HG03575 (cell line): ENCODE results near the gene DSP.

Experiments used
- ATAC-seq: cut with Tn5 transposase; IDR thresholded peaks from one replicate; pipeline ENCODE4 v1.9.1; 2021; ENCODE audit not compliant: unreplicated experiment, insufficient number of reproducible peaks, low FRiP score; ENCODE audit errors: extremely low read depth

Gene DSP

GRCh38 chr6:7632501-7633290, 91.2 kb downstream of the DSP start:
- ATAC-seq: no peak

GRCh38 chr6:7633361-7633760, 91.9 kb downstream of the DSP start:
- ATAC-seq: no peak

GRCh38 chr6:7636151-7636550, 94.7 kb downstream of the DSP start:
- ATAC-seq: no peak
